GM18519 (cell line): Measurements from ENCODE around the gene PLAAT4.

Experiments
- ATAC-seq: cut with Tn5 transposase; IDR thresholded peaks from one replicate; pipeline ENCODE4 v1.9.1; 2021; ENCODE audit warnings: mild to moderate bottlenecking, moderate library complexity; ENCODE audit not compliant: unreplicated experiment, low FRiP score

The PLAAT4 gene, protein sequence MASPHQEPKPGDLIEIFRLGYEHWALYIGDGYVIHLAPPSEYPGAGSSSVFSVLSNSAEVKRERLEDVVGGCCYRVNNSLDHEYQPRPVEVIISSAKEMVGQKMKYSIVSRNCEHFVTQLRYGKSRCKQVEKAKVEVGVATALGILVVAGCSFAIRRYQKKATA

DNA sequence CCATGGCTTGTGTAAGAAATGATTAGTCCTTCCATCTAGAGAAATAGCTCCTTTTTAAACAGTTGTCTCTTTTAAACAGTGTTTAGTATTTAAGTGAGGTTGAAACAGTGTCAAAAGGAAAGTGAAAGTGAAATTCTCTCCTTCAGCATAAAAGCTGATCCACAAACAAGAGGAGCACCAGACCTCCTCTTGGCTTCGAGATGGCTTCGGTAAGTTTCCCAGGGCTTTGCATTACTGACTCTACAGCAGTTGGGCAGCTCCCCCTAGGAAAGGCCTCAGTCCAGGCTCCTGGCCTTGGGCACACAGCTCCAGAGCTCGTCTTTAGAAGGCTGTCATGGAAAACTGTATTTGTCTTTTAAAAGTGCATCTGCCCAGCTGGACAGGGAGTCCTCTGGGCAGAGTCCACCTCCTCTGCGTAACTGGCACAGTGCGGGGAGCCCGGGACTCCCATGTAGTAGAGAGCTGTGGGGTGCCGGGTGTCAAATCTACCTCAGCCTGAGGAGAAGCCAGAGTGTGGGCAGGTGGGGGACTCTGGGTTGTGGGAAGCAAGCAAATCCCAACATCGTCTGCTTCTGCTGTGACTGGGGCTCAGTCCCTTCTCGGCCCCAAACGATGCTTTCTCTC is at the start of gene PLAAT4:
Gene PLAAT4, plus strand, starts transcription at position 140 of the 624 bp plus-strand sequence. Its CDS starts 61 bp downstream, at position 201.
- ATAC-seq: no peak

DNA sequence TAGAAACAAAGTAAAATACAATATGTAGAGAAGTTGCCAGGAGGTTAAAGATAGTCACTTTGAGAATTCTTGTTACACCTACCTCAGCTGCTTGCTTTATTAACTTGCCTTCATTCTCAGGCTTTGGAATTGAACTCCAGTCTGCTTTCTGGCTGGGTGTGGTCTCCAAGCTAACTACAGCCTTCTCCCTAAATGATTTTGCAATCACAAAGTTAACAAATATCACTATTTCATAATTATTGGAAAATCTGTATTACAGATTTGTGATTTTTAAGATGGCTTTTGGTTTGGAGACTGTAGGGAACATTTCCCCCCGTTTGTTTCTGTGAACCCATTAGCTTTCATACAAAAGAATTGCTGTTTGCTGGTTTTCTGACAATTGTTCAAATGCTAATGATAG is 47.8 kb upstream of the PLAAT4 start:
- ATAC-seq: no peak

DNA sequence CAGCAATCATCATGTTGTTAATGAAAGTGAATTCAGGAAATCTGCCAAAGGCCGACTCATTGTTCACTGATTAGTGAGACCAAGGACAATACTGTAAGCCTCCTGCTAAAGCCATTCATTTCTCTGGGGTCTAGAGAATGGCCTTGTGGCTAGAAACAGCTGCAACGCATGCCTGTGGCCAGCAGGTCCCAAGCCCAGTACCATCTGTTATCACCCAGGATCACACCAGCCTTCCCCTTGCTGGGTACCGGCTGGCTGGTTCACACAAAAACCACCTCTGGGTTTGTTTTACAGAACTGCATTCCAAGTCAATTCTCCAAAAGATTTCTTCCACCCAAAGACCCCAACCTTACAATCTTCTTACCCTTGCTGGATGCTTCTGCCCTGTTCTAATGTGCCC is 46.7 kb upstream of the PLAAT4 start:
- ATAC-seq: no peak

DNA sequence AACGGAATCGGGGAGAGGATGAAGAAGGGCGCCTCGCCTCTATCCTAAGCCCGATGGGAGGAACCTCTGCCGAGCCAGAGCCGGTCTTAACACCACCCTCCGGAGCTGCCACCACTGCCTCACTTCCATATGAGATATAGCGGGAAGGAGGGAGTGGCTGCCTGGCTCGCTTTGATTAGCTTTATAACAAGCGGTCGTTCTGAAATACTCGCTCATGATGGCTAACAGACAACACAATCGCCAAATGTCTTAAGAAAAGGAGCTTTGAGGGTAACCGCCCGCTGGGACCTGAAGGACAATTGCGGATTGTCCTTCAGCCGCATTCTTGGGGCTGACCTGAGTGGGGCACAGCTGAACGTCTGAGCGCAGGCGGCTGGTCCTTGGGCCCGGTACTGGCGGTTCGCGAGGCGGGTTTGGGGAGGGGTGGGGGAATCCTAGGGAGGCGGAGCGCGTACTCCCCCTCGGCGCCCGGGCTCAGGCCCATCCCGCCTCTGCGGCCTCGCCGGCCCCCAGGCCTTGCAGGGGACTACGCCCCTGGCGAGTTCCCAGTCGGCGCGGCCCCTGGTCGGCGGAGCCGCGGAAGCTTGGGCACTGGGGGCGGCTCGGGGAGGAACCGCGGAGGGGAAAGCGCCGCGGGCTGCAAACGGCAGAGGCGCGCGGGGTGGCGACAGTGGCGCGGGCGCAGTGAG is 45.9 kb upstream of the PLAAT4 start, which contains the start of gene PLAAT5:
Gene PLAAT5, minus strand, starts transcription at position 617 of the 689 bp plus-strand sequence. Its CDS starts 133 bp downstream, at position 484.
- no peak for ATAC-seq

DNA sequence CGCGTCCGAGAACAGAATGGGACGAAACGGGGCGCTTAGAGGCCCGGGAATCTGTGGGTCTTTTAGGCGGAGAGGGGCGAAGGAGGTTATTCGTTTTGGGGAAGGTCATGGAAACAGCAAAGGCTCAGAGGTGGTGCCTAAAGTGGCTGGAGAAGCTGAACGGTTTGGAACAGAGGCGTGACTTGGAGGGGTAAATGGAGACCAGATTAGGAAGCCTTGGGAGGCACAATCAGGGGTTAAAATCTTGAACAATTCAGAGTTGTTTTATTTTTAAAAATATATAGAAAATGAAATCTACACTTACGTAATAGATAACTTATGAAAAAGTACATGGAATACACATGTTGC is 45.4 kb upstream of the PLAAT4 start:
- no peak for ATAC-seq

DNA sequence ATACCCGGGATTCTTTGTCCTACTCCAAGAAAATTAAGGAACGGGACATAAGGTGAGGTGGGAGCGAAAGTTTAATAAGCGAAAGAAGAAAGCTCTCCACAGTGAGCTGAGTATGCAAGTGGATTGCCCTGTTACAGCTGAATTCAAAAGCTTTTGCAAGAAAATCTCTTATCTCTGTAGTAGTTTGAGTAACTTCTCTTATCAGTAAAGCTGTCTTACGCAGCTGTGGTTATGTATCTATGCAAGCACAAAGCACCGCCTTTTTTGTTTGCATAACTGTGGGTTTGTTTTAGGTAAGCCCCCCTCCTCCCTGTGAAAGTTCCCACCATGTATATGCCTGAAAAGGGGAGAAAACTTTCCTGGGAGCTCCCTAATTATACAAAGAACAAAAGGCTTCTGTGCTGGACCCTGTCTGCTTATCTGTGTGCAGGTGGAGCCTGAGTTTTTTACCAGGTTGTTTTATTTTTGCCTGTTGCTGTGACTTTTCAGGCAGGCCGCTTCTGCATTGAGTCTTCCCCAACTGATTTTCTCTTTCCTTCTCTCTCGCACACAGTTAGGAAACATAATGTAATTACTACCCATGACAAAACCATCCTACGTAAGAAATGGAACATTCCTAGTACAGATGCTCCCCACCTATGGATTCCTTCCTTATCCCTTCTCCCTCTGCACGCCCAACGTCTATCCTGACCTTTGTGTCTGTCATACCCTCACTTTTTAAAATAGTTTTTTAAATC is 44.8 kb upstream of the PLAAT4 start:
- ATAC-seq: no peak

DNA sequence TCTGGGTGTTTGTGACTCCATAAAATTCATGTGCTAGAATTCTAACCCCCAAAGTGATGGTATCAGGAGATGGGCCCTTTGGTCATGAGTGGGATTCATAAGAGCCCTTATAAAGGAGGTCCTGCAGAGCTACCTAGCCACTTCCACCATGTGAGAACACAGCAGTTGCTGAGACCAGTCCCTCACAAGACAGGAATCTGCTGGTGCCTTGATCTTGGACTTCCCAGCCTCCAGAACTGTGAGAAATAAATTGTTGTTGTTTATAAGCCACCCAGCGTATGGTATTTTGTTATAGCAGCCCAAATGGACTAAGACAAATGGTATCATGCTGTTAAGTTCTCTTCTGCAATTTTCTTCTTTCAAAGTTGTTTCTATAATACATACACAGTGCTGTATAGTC is 44.2 kb upstream of the PLAAT4 start:
- no peak for ATAC-seq

DNA sequence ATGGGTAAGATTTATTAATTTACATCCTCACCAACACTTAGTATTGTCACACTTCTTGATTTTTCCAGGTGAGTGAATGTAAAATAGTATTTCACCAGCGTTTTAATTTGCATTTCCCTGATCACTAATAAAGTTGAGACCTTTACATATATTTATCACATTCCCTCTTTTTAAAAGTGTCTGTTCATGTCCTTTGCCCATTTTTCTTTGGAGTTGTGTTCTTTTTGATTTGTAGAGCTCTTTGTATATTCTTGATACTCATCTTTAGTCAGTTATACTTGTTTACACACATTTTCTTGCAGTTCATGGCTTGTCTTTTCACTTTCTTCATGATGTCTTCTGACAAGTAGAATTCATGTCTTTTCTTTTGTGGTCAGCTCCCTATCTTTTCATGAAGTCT is 43.5 kb upstream of the PLAAT4 start:
- no peak for ATAC-seq

DNA sequence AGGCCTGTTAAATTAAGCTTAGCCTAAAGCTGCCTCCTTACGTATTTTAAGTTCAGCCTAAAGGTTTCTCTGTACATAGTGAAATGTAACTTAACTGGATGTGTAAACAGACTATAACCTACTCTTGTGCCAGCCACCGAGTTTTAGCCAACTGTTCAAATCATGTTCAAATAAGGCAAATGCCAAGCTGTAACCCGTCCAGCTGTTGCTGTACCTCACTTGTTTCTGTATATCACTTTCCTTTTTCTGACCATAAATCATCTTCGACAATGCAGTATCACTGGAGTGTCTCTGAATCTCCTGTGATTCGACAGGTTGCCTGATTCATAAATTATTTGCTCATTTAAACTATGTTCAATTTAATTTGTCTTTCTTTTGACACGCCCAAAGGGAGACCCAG is 41.6 kb upstream of the PLAAT4 start:
- no peak for ATAC-seq

DNA sequence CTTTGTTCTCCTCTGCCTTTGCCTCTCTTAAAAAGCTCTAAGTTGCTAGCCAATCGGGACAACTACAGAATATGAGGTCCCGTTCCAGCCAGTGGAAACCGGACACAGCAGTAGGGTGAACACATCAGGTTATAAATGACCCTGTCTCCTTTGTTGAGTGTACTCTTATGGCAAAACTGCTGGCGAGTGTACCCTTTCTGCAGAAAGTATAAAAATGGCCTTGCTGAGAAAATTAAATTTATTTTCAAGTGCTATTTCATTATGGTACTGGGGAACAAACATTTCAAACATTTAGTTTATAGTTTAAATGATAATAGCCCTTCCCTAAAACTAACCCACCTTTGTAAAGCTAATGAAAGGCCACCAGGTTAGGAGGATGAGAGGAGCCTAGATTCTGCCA is 36.7 kb upstream of the PLAAT4 start:
- ATAC-seq: no peak

DNA sequence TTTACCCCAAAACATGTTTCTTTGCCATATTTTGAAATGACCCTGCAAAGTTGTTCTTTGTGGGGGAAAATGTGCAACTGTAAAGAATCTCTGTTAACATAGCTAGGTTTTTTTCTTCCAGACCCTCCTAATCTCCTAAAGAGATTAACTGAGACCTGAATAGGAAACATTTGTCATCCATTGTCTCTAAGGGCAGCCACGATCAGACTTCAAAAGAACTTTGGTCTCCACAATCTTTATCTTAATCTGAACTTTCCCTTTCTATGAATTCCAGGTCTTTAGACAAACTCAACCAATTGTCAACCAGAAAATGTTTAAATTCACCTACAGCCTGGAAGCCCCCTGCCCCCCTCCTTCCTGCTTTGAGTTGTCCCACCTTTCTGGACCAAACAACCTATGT is 35.4 kb upstream of the PLAAT4 start:
- ATAC-seq: no peak

DNA sequence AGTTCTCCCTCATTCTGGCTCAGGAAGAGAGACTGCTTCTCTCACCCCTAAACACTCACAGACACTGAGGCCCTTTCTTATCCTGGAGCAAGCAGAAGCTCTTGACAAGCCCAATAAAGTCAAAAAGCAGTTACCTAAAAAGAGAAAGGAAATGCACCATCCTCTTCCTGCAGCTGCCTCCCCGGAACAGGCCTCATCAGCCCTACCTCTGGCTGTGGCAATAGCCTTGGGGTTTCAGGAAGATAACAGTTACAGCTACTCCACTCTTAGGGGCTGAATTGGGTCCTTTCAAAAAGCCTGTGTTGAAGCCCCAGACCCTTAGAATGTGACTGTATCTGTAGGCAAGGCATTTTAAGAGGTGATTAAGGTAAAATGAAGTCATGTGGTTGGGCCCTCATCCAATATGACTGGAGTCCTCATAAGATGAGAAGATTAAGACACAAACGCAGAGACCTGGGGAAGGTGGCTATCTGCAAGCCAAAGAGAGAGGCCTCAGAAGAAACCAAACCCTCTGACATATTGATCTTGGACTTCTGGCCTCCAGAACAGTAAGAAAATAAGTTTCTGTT is 34.3 kb upstream of the PLAAT4 start:
- no peak for ATAC-seq

DNA sequence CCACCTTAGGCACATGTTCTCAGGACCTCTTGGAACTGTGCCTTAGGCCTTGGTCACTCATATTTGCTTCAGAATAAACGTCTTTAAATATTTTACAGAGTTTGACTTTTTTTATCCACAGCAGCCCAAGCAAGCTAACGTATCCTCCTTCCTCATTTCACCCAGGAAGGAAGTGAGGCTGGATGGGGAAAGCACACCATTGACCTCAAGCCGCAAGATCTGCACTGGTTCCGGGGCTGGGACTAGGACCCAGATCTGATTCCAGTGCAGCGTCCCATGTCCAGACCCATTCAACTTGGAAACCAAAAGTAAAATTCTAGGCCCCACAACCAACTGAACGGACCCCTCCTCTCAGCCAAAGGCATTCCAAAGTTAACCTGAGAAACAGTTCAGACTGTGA is 33.1 kb upstream of the PLAAT4 start:
- no peak for ATAC-seq

DNA sequence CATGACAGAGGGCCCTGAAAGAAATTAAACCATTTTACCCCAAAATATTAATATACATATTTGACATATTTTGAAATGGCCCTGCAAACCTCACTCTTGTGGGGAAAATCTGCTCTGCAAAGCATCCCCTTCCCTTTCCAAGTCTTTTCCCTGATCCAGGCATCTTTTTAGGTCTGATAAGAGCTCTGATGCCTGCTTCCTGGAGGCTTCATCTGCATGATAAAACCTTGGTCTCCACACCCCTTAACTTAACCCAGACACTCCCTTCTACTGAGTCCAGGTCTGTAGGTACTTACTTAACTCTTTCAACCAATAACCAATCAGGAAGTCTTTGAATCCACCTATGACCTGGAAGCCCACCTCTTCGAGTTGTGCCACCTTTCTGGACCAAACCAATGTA is 32.6 kb upstream of the PLAAT4 start:
- ATAC-seq: no peak

DNA sequence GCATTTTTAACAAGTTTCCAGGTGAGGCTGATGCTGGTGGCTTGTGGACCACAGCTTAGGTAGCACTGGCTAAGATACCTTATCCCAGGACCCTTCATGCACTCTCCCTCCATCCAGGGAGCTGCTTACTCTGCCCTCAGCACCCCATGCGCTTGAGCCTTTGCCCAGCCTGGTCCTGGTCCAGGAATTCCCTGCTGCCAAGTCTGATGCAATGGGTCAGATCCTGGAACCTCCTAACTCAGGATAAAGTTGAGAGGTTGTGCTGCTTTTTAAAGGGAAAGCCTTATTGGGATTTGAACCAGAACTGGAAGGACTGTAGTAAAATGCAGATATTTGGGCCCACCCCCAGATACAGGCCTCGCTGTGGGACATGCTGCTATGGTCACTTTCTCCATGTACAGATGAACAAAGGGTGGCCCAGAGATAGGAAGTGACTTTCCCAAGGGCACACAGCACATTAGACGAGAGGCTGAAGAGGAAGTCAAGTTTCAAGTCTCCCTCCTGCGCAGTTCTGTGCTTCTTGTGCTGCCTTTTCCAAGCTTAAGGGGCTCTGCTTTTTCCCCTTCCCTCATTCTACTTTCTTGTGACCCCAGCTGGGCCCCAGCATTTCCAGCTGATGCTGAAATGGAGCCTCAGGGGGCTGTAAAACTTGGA is 31.5 kb upstream of the PLAAT4 start:
- no peak for ATAC-seq

DNA sequence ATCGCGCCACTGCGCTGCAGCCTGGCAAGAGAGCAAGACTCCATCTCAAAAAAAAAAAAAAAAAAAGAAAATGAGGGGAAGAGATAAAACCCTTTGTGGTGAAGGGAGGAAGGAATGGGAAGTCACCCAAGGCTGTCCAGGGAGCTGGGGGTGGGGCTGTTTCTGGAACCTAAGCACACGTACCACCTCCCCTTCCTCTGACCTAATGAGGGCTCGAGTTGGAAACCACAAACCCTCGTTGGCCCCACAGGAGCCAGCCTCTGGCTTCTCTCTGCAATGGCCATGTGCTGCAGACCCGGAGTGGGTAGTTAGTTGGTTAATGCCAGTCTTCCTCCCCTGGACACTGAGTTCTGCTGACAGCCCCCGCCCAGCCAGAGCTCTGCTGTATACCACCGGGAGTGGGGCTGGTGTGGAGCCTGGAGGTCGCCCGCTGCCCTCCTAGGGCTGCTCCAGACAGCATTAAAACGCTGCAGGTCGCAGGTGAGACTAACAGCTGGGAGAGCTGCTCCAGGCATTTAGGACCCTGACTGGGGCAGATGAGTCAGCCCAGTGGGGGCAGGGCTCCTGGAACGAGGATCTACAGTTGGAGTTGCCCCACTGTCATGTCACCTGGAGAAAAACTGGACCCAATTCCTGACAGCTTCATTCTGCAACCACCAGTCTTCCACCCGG is 30.6 kb upstream of the PLAAT4 start, which contains the start of gene LGALS12:
Gene LGALS12, plus strand, starts transcription at position 228 of the 672 bp plus-strand sequence. Its CDS starts 375 bp downstream, at position 603.
- ATAC-seq: no peak

DNA sequence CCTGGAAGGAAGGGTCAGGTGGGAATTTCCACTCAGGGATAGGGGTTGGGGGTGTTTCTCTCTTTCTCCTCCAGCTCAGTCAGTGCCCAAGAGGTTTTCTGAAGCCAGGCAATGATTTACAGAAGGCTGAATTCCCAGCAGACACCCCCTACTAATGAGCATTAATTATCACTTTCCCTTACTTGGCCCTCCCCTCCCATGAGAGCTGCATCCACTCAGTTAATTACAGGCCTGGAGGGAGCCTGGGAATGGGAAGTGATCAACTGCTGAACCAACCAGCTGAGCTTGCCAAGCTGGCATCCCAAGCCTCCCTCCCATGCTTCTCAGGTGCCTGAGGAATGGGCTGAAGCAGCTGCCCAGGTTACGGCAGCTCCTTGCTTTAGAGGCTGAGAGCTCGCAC is 29.7 kb upstream of the PLAAT4 start:
- ATAC-seq: no peak

DNA sequence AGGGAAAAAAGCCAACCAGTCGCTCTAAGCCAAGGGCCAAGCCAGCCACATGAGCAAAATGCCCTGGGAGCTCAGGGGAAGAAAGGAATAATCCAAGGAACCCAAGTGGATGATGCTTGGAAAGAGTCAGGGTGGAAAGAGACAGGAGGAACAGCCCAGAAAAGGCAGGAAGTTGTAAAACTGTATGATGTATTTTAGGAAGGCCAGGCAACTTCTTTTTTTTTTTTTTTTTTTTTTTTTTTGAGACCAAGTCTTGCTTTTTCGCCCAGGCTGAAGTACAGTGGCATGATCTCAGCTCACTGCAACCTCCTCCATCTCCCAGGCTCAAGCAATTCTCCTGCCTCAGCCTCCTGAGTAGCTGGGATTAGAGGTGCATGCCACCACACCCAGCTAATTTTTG is 29.1 kb upstream of the PLAAT4 start:
- no peak for ATAC-seq

DNA sequence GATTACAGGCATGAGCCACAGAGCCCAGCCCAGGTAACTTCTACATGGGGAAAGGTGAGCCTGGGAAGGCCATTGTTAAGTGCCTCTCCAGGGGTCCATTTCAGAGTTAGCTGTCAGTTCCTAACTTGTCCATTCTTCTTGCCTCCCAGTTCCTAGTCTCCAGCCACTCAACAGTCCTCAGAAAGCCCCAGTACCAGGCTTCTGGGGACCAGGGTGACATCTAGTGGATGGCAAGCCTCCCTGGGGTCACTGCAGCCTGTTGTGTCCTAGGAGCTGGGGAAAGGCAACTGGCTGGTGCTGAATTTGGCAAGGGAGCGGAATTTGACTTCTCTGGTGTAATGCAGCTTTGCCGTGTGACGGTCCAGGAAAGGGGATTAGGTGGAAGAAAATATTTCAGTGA is 28.6 kb upstream of the PLAAT4 start:
- ATAC-seq: no peak

DNA sequence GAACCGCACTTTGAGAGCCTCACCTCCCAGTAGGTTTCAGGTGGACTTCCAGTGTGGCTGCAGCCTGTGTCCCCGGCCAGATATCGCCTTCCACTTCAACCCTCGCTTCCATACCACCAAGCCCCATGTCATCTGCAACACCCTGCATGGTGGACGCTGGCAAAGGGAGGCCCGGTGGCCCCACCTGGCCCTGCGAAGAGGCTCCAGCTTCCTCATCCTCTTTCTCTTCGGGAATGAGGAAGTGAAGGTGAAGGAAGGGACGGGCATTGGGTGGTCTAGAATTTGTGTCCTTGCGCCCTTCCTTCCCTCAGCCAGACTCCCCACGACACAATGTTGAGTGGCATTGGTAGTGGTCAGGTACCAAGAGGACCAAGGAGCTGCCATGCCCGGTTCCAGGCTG is 27.9 kb upstream of the PLAAT4 start:
- no peak for ATAC-seq
